PC-3 (cell line): ENCODE data around the gene CREBRF. TPM values are rescaled to one million over a fixed set of nuclear protein-coding genes. Genes with fewer than 3 reads are reported as not detected.

Experiments
- ATAC-seq: fragments of 200-7000 bp; cut with Tn5 transposase; 2 replicates; pipeline ENCODE4 v1.9.1; 2020; ENCODE audit warnings: mild to moderate bottlenecking, moderate library complexity
- BruUV-seq: library from RNA; stranded (reverse); fragments of 400-500 nt; replicated peaks from 2 replicates; lab custom pipeline; 2021; lab: Mats Ljungman, UMichigan
- CTCF ChIA-PET: fragments of 300-600 bp; sonication (Branson Sonifier 250); formaldehyde crosslinking; loops from one replicate; lab custom pipeline; 2022; ENCODE audit warnings: antibody characterized with exemption; lab: Charles Lee
- POLR2A ChIA-PET: fragments of 300-600 bp; sonication (Branson Sonifier 250); formaldehyde crosslinking; loops from one replicate; lab custom pipeline; 2022; ENCODE audit warnings: antibody characterized with exemption; ENCODE audit not compliant: unreplicated experiment; lab: Charles Lee
- DNase-seq: peaks from one replicate; pipeline ENCODE4 v3.0.0-alpha.2; 2015
- H2AFZ ChIP-seq: fragments of 300-600 bp; sonication (generic); 2 replicates; pipeline ENCODE4 v1.6.0; 2016; ENCODE audit warnings: antibody characterized with exemption, low read length
- H3F3A ChIP-seq: fragments of 300-600 bp; sonication (generic); one replicate; pipeline ENCODE4 v1.6.0; 2017; ENCODE audit warnings: antibody characterized with exemption, low read length, control low read depth, mild to moderate bottlenecking; ENCODE audit not compliant: unreplicated experiment
- H3K27ac ChIP-seq: fragments of 300-600 bp; sonication (generic); 2 replicates; pipeline ENCODE4 v1.5.1; 2016; ENCODE audit warnings: mild to moderate bottlenecking, low read length
- H3K27me3 ChIP-seq: fragments of 300-600 bp; sonication (generic); 2 replicates; pipeline ENCODE4 v1.6.1; 2016; ENCODE audit warnings: low read length, mixed read lengths
- H3K36me3 ChIP-seq: fragments of 300-600 bp; sonication (generic); 2 replicates; pipeline ENCODE4 v1.6.1; 2016; ENCODE audit warnings: low read depth, mixed run types, low read length, mixed read lengths
- H3K4me1 ChIP-seq: fragments of 300-600 bp; sonication (generic); 2 replicates; pipeline ENCODE4 v1.5.1; 2016; ENCODE audit warnings: low read length; ENCODE audit not compliant: insufficient read depth
- H3K4me2 ChIP-seq: fragments of 300-600 bp; sonication (generic); 2 replicates; pipeline ENCODE4 v1.6.0; 2016; ENCODE audit warnings: low read length
- H3K4me3 ChIP-seq: fragments of 300-600 bp; sonication (generic); 2 replicates; pipeline ENCODE4 v1.5.1; 2016; ENCODE audit warnings: mild to moderate bottlenecking, low read length, mixed read lengths
- H3K79me2 ChIP-seq: fragments of 300-600 bp; sonication (generic); 2 replicates; pipeline ENCODE4 v1.6.1; 2017; ENCODE audit warnings: low read length, mixed read lengths
- H3K9ac ChIP-seq: fragments of 300-600 bp; sonication (generic); 2 replicates; pipeline ENCODE4 v1.6.0; 2016; ENCODE audit warnings: mild to moderate bottlenecking, low read length
- H3K9me2 ChIP-seq: fragments of 300-600 bp; sonication (generic); replicated peaks from 2 replicates; pipeline ENCODE4 v1.6.1; 2016; ENCODE audit warnings: mixed run types, low read length, mixed read lengths
- H3K9me3 ChIP-seq: fragments of 300-600 bp; sonication (generic); 2 replicates; pipeline ENCODE4 v1.6.1; 2016; ENCODE audit warnings: low read length, mixed read lengths
- H4K20me1 ChIP-seq: fragments of 300-600 bp; sonication (generic); 2 replicates; pipeline ENCODE4 v1.6.1; 2016; ENCODE audit warnings: low read length, mixed read lengths
- EZH2 ChIP-seq: fragments of 300-600 bp; sonication (generic); IDR thresholded peaks from one replicate; pipeline ENCODE4 v1.6.1; 2017; ENCODE audit warnings: antibody characterized with exemption, mild to moderate bottlenecking, low read length; ENCODE audit not compliant: unreplicated experiment
- EZH2phosphoT487 ChIP-seq: fragments of 300-600 bp; sonication (generic); IDR thresholded peaks from 2 replicates; pipeline ENCODE4 v1.6.1; 2018; ENCODE audit warnings: mild to moderate bottlenecking, antibody characterized with exemption, low read length, borderline replicate concordance
- intact Hi-C: fragments of 100-400 bp; cut with micrococcal nuclease; formaldehyde crosslinking; loops from 2 replicates; pipeline ENCODE4 v1.9.0; 2023
- total RNA-seq: library from RNA; depleted of rRNA; stranded (reverse); fragments of >200 nt; gene quantifications from 2 replicates; pipeline ENCODE4 v1.2.3, GENCODE V29; 2014
- TF ChIP-seq, protein P1 (sequence below): fragments of 300-600 bp; sonication (generic); conservative IDR thresholded peaks from 2 replicates; pipeline ENCODE4 v1.5.1; 2017; ENCODE audit warnings: antibody characterized with exemption, low read depth, mild to moderate bottlenecking, low read length

The CREBRF gene
- total RNA-seq, 1 experiment from 2014 or later = 4.9 TPM

GRCh38 chr5:173161148-173161547 lies 105.0 kb downstream of the CREBRF start:
- Histone ChIP-seq H3K36me3 (peaks cover 12% of the 10 kb centered on the region; the same call in 1 of the 2 replicates), H3K4me2 (no peak overlapping the region), H3K27ac (no peak overlapping the region), H3K9me3 (no peaks in the 10 kb centered on the region), H4K20me1 (no peaks in the 10 kb centered on the region), H3K4me1 (no peaks in the 10 kb centered on the region), H3K9me2 (no peaks in the 10 kb centered on the region), H3K4me3 (no peak overlapping the region), H2AFZ (no peak overlapping the region), H3K27me3 (no peaks in the 10 kb centered on the region), H3F3A (no peaks in the 10 kb centered on the region), H3K79me2 (no peaks in the 10 kb centered on the region), H3K9ac (no peak overlapping the region)
- BruUV-seq = no TSS peak
- TF ChIP-seq EZH2phosphoT487 (no peak), EZH2 (no peak)
- TF ChIP-seq, protein P1, sequence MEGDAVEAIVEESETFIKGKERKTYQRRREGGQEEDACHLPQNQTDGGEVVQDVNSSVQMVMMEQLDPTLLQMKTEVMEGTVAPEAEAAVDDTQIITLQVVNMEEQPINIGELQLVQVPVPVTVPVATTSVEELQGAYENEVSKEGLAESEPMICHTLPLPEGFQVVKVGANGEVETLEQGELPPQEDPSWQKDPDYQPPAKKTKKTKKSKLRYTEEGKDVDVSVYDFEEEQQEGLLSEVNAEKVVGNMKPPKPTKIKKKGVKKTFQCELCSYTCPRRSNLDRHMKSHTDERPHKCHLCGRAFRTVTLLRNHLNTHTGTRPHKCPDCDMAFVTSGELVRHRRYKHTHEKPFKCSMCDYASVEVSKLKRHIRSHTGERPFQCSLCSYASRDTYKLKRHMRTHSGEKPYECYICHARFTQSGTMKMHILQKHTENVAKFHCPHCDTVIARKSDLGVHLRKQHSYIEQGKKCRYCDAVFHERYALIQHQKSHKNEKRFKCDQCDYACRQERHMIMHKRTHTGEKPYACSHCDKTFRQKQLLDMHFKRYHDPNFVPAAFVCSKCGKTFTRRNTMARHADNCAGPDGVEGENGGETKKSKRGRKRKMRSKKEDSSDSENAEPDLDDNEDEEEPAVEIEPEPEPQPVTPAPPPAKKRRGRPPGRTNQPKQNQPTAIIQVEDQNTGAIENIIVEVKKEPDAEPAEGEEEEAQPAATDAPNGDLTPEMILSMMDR = no peak
- ATAC-seq (no peak), DNase-seq (no peak)
- intact Hi-C loops = no loop called here
- ChIA-PET POLR2A (no interaction called here), CTCF (no interaction called here)

DNA sequence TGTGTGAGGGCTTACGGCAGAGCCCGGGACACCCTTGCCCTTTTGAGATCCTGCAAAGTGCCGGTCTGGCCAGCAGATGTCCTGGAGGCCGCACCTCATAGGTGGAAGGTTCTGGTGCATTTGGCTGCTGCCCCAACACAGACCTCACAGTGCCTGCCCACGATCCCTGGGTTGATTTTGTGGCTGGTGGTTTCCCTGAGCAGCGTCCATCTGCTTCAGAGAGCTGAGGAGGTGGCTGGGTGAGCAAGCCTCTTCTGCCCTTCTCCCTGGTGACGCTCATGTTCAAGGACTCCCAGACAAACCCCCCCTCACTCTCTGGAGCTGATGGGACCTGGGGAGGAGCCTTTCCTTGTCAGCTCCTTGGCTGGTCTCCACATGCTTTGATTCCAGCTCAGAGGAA lies 107.1 kb downstream of the CREBRF start:
- Histone ChIP-seq H4K20me1 (no peaks in the 10 kb centered on the region), H3K9me3 (no peaks in the 10 kb centered on the region), H3K9me2 (no peaks in the 10 kb centered on the region), H3K36me3 (peaks cover 10% of the 10 kb centered on the region; the same call in 1 of the 2 replicates), H3K27me3 (no peaks in the 10 kb centered on the region), H3K4me2 (no peak overlapping the region), H3K9ac (no peak overlapping the region), H3K79me2 (no peaks in the 10 kb centered on the region), H3K4me3 (no peak overlapping the region), H3K27ac (no peak overlapping the region), H2AFZ (no peak overlapping the region), H3K4me1 (no peaks in the 10 kb centered on the region), H3F3A (no peaks in the 10 kb centered on the region)
- TF ChIP-seq EZH2 (no peak), EZH2phosphoT487 (no peak)
- TF ChIP-seq, protein P1 = no peak
- BruUV-seq = no TSS peak
- intact Hi-C loops = no loop called here
- CTCF ChIA-PET = no interaction called here
- no peak for DNase-seq
- ATAC-seq = no peak
- POLR2A ChIA-PET = no interaction called here

DNA sequence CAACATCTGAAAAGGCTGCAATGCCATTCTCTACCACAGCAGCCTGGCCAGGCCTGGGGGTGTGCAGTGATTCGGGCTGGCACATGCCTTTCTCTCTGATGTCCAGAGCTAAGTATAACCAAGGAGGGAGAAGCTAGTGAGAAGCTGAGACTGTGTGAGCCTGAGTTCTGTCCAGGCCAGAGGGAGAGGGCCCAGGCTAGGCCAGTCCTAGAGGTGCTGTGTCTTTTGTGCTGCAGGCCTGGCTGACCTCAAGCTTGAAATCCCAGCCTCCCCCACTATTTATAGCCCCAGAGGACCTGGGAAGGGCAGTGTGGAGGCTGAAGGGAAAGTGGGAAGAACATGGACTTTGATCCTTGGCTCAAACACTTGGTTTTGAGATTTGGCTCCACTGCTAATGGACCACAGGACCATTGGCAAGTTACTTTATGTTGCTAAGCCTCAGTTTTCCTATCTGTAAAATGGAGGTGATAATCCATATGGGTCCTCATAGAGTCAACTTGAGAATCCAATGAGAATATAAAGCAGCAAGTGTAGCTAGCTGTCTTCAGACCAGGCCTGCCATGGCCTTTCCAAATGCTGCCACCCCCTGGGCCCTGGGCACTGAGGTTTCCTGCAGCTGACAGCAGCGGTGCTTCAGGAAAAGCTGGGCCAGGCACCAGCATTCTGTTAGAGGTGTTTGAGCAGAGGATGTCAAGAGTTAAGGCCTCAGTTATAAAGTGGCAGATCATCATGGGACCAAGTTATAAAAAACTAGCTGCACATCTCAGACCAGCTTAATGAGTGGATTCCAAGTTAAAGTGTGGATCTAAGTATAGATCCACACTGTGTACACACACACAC lies 109.2 kb downstream of the CREBRF start:
- CTCF ChIA-PET = interaction anchor here (0.7 kb wide), 2 partner anchors 14 to 188 kb away, joined by 3 to 5 read pairs; no protein-coding TSS in a partner anchor

More for the DNA sequence above, 109.2 kb downstream of the CREBRF start:
- H2AFZ ChIP-seq = no peak overlapping the region
- no peaks in the 10 kb centered on the region for H4K20me1 ChIP-seq
- peaks cover 4% of the 10 kb centered on the region; the same call in 1 of the 2 replicates for H3K36me3 ChIP-seq
- H3K4me2 ChIP-seq = no peak overlapping the region
- BruUV-seq = no TSS peak
- H3F3A ChIP-seq = no peaks in the 10 kb centered on the region
- no peak overlapping the region for H3K9ac ChIP-seq
- DNase-seq (no peak), ATAC-seq (no peak)
- intact Hi-C loops = loop anchor here (1.0 to 5.0 kb wide), 3 partner anchors 37 to 167 kb away; no protein-coding TSS in a partner anchor
- no peaks in the 10 kb centered on the region for H3K9me2 ChIP-seq
- POLR2A ChIA-PET = no interaction called here
- TF ChIP-seq EZH2phosphoT487 = no peak
- H3K9me3 ChIP-seq = no peaks in the 10 kb centered on the region
- H3K4me3 ChIP-seq = no peak overlapping the region
- H3K4me1 ChIP-seq = no peaks in the 10 kb centered on the region
- H3K27ac ChIP-seq = no peak overlapping the region
- H3K79me2 ChIP-seq = no peaks in the 10 kb centered on the region
- H3K27me3 ChIP-seq = no peaks in the 10 kb centered on the region
